ENCODE data around the gene MX2.

DNA sequence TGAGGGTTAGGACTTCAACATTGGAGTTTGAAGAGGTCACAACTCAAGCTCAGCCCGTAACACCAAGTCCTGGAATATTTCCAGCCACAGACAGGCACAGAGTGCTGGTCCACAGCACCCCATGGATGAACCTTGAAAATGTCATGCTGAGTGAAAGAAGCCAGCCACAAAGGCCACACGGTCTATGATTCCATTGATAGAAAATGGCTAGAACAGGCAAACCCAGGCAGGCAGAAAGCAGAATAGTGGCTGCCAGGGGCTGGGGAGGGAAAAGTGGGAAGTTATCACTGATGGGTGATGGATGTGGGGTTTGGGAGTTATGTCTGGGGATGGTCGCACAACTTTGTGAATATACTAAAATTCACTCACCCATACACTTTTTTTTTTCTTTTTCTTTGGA, 85.5 kb downstream of the MX2 start:
- TF ChIP-seq, protein P1, sequence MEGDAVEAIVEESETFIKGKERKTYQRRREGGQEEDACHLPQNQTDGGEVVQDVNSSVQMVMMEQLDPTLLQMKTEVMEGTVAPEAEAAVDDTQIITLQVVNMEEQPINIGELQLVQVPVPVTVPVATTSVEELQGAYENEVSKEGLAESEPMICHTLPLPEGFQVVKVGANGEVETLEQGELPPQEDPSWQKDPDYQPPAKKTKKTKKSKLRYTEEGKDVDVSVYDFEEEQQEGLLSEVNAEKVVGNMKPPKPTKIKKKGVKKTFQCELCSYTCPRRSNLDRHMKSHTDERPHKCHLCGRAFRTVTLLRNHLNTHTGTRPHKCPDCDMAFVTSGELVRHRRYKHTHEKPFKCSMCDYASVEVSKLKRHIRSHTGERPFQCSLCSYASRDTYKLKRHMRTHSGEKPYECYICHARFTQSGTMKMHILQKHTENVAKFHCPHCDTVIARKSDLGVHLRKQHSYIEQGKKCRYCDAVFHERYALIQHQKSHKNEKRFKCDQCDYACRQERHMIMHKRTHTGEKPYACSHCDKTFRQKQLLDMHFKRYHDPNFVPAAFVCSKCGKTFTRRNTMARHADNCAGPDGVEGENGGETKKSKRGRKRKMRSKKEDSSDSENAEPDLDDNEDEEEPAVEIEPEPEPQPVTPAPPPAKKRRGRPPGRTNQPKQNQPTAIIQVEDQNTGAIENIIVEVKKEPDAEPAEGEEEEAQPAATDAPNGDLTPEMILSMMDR (IDR thresholded peaks at IDR 0.05; ENCODE audit: low read length) = no peak
- no peak for TF ChIP-seq EZH2phosphoT487 (IDR thresholded peaks at IDR 0.05; ENCODE audit: low read length)

Measured in MM.1S (cell line).